ENCODE results near the gene RIPOR2.

The RIPOR2 gene

DNA sequence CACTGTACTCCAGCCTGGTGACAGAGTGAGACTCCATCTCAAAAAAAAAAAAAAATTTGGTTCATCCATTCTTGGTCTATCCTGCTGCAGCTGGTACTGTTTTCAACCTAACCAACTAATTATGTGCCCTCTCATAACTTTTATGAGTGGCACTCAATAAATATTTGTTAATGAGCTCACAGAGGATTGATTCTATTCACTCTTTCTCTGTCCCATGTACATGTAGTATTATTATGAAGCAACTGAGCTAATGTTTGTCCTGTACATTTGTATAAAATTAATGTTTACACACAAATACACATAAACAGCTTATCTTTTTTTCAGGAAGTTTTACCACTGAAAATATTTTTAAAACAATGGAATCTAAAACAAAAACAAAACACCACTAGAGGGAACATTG lies 10.1 kb downstream of the RIPOR2 start:
- Histone ChIP-seq H2AFZ (ENCODE audit: low read depth, low read length) (no peak overlapping the region), H3K36me3 (replicated peaks; ENCODE audit: low read depth, low read length) (peaks cover 39% of the 10 kb centered on the region), H3K9me3 (ENCODE audit: insufficient read depth, low read length) (no peaks in the 10 kb centered on the region), H3K79me2 (ENCODE audit: low read length) (peaks cover 98% of the 10 kb centered on the region), H3K27ac (ENCODE audit: low read length) (no peak overlapping the region), H3K4me1 (ENCODE audit: low read length) (peaks cover 66% of the 10 kb centered on the region), H4K20me1 (ENCODE audit: insufficient read depth, low read length) (peaks cover 95% of the 10 kb centered on the region), H3K4me3 (ENCODE audit: low read length) (no peak overlapping the region), H3K9ac (ENCODE audit: low read length) (no peak overlapping the region), H3K4me2 (ENCODE audit: low read length) (no peak overlapping the region), H3K27me3 (ENCODE audit: low read depth, low read length) (no peaks in the 10 kb centered on the region)
- TF ChIP-seq, protein P1, sequence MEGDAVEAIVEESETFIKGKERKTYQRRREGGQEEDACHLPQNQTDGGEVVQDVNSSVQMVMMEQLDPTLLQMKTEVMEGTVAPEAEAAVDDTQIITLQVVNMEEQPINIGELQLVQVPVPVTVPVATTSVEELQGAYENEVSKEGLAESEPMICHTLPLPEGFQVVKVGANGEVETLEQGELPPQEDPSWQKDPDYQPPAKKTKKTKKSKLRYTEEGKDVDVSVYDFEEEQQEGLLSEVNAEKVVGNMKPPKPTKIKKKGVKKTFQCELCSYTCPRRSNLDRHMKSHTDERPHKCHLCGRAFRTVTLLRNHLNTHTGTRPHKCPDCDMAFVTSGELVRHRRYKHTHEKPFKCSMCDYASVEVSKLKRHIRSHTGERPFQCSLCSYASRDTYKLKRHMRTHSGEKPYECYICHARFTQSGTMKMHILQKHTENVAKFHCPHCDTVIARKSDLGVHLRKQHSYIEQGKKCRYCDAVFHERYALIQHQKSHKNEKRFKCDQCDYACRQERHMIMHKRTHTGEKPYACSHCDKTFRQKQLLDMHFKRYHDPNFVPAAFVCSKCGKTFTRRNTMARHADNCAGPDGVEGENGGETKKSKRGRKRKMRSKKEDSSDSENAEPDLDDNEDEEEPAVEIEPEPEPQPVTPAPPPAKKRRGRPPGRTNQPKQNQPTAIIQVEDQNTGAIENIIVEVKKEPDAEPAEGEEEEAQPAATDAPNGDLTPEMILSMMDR (IDR thresholded peaks at IDR 0.05; ENCODE audit: low read depth, low read length), result no peak
- no peak for TF ChIP-seq EZH2phosphoT487 (IDR thresholded peaks at IDR 0.05; ENCODE audit: low read depth)

DNA sequence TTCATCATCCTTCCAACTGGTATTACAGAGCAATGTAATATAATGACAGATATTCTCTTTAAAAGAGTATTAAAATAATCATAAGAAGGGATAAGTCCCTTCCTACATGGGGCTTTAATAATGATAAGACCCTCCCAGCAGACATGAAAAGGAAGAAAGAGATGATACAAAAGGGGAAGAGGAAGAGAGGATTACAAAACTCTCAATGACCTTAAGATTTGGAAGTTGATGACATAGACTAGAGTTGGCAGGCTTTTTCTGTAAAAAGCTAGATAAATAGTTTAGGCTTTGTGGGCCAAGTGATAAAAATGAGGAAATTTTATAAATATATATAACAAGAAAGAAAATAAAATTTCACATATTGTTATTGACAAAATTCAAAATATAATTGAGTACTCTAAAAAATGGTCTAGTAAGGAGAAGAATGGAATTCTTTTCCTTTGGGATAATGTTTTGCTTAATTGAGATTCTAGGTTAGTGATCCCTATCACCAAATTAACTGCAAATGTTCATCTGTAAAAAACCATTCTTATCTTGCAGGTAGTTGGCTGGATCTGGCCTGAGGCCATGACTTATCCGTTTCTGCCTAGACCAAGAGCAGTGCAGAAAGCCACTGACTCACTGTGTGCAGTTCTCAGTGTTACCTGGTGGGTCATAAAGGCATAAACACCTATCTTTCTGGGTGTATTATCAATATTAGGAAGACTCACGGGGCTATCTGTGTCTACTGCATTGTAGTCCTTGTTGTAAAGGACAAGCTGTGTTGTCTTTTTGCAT lies 11.0 kb downstream of the RIPOR2 start:
- no peak overlapping the region for H3K27ac ChIP-seq (ENCODE audit: low read length)
- H4K20me1 ChIP-seq (ENCODE audit: insufficient read depth, low read length), result peaks cover 95% of the 10 kb centered on the region
- no peak overlapping the region for H3K4me3 ChIP-seq (ENCODE audit: low read length)
- H3K27me3 ChIP-seq (ENCODE audit: low read depth, low read length), result no peaks in the 10 kb centered on the region
- no peak overlapping the region for H2AFZ ChIP-seq (ENCODE audit: low read depth, low read length)
- peaks cover 37% of the 10 kb centered on the region for H3K36me3 ChIP-seq (replicated peaks; ENCODE audit: low read depth, low read length)
- H3K9ac ChIP-seq (ENCODE audit: low read length), result no peak overlapping the region
- TF ChIP-seq EZH2phosphoT487 (IDR thresholded peaks at IDR 0.05; ENCODE audit: low read depth), result no peak
- TF ChIP-seq, protein P1 (IDR thresholded peaks at IDR 0.05; ENCODE audit: low read depth, low read length), result no peak
- H3K4me2 ChIP-seq (ENCODE audit: low read length), result no peak overlapping the region
- peaks cover 98% of the 10 kb centered on the region for H3K79me2 ChIP-seq (ENCODE audit: low read length)
- H3K9me3 ChIP-seq (ENCODE audit: insufficient read depth, low read length), result no peaks in the 10 kb centered on the region
- peaks cover 66% of the 10 kb centered on the region for H3K4me1 ChIP-seq (ENCODE audit: low read length)

DNA sequence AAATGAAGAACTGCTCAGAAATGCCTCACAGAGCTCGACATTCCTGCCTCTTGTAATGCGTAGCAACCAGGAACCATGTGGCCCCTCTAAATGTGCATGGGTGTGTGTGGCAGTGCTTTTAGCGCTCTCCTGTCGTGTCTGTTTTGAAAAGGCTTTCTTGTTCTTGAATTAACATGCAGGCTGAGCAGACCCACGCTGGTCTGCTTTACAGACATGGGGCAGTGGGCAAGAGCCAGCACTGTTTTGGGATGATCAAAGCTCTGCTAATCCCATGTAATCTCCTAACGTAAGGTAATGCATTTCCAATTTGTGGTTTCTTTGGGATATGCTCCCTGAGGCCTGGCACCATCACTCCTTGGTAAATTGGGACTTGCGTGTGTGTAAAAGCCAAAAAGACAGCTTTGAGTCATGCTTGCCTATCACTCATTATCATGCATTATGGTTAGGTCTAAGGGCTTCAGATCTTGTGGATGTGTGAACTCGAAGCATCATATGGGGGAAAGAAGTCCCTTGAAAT lies 11.8 kb downstream of the RIPOR2 start:
- no peak overlapping the region for H3K4me2 ChIP-seq (ENCODE audit: low read length)
- H3K9me3 ChIP-seq (ENCODE audit: insufficient read depth, low read length), result no peaks in the 10 kb centered on the region
- H3K27me3 ChIP-seq (ENCODE audit: low read depth, low read length), result no peaks in the 10 kb centered on the region
- H3K9ac ChIP-seq (ENCODE audit: low read length), result no peak overlapping the region
- H3K27ac ChIP-seq (ENCODE audit: low read length), result no peak overlapping the region
- peaks cover 35% of the 10 kb centered on the region for H3K36me3 ChIP-seq (replicated peaks; ENCODE audit: low read depth, low read length)
- H4K20me1 ChIP-seq (ENCODE audit: insufficient read depth, low read length), result peaks cover 95% of the 10 kb centered on the region
- peaks cover 66% of the 10 kb centered on the region for H3K4me1 ChIP-seq (ENCODE audit: low read length)
- H3K4me3 ChIP-seq (ENCODE audit: low read length), result no peak overlapping the region
- TF ChIP-seq EZH2phosphoT487 (IDR thresholded peaks at IDR 0.05; ENCODE audit: low read depth), result no peak
- TF ChIP-seq, protein P1 (IDR thresholded peaks at IDR 0.05; ENCODE audit: low read depth, low read length), result no peak
- H2AFZ ChIP-seq (ENCODE audit: low read depth, low read length), result no peak overlapping the region
- H3K79me2 ChIP-seq (ENCODE audit: low read length), result peaks cover 98% of the 10 kb centered on the region

DNA sequence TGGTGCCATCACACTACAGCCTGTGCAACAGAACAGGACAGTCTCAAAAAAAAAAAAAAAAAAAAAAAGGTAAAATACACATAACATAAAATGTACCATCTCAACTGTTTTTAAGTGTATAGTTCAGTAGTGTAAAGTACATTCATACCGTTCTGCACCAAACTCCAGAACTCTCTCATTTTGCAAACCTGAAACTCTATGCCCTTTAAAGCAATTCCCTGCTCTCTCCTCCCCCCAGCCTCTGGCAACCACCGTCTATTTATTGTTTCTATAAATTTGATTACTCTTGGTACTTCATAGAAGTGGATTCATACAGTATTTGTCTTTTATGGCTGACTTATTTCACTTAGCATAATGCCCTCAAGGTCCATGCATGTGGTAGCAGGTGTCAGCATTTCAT lies 12.9 kb downstream of the RIPOR2 start:
- H3K9ac ChIP-seq (ENCODE audit: low read length), result no peak overlapping the region
- H2AFZ ChIP-seq (ENCODE audit: low read depth, low read length), result no peak overlapping the region
- peaks cover 32% of the 10 kb centered on the region for H3K36me3 ChIP-seq (replicated peaks; ENCODE audit: low read depth, low read length)
- TF ChIP-seq EZH2phosphoT487 (IDR thresholded peaks at IDR 0.05; ENCODE audit: low read depth), result no peak
- TF ChIP-seq, protein P1 (IDR thresholded peaks at IDR 0.05; ENCODE audit: low read depth, low read length), result no peak
- no peak overlapping the region for H3K4me3 ChIP-seq (ENCODE audit: low read length)
- peaks cover 95% of the 10 kb centered on the region for H4K20me1 ChIP-seq (ENCODE audit: insufficient read depth, low read length)
- no peaks in the 10 kb centered on the region for H3K27me3 ChIP-seq (ENCODE audit: low read depth, low read length)
- H3K4me2 ChIP-seq (ENCODE audit: low read length), result no peak overlapping the region
- H3K79me2 ChIP-seq (ENCODE audit: low read length), result peaks cover 98% of the 10 kb centered on the region
- H3K4me1 ChIP-seq (ENCODE audit: low read length), result peaks cover 56% of the 10 kb centered on the region
- no peaks in the 10 kb centered on the region for H3K9me3 ChIP-seq (ENCODE audit: insufficient read depth, low read length)
- no peak overlapping the region for H3K27ac ChIP-seq (ENCODE audit: low read length)

Data from OCI-LY3 (cell line).